ENCODE measurements around the gene MCRS1. TPM values are rescaled to one million over a fixed set of nuclear protein-coding genes. Genes with fewer than 3 reads are reported as not detected.
A peak's percentile ranks its signal among the peaks of the same experiment; 100 is the strongest.
"Not testable (repeated sequence)": the region's sequence is repeated elsewhere in the genome, so short reads cannot be mapped to it uniquely, and the experiment has no call there.

MCRS1 gene
- 10 to 100 TPM; 64.9 to 89.8 TPM for total RNA-seq

GRCh38 chr12:49567611-49568441 lies at the start of gene MCRS1:
Gene MCRS1, minus strand, starts transcription at chr12:49568142. Its CDS starts 1,411 bp downstream, at chr12:49566731.
- Mint-ChIP-seq H3K36me3 (peaks cover 6% of the 10 kb centered on the region), H3K4me3 (peak within 1 kb of the TSS; percentile 98), H3K9me3 (no peaks in the 10 kb centered on the region), H3K27me3 (no peaks in the 10 kb centered on the region), H3K4me1 (ENCODE audit: low read depth in 2 of 2) (peaks cover 42 to 48% of the 10 kb centered on the region in 2 donors), H3K27ac (peak within 1 kb of the TSS; percentile 95 to 99)
- ATAC-seq (peak; percentile 89 to 95), DNase-seq (ENCODE audit: low spot score) (peak; percentile 92)

GRCh38 chr12:49616533-49617219 lies 48.7 kb upstream of the MCRS1 start:
- ATAC-seq (no peak), DNase-seq (ENCODE audit: low spot score) (no peak)
- H3K36me3 Mint-ChIP-seq: no peaks in the 10 kb centered on the region
- H3K4me3 Mint-ChIP-seq: no peak overlapping the region
- H3K27me3 Mint-ChIP-seq: peaks cover 21 to 36% of the 10 kb centered on the region in 2 donors
- no peaks in the 10 kb centered on the region for H3K9me3 Mint-ChIP-seq
- peak overlapping the region in 1 of 2 donors; percentile 39 for H3K27ac Mint-ChIP-seq
- H3K4me1 Mint-ChIP-seq (ENCODE audit: low read depth in 2 of 2): peaks cover 8% of the 10 kb centered on the region in 2 donors

- ATAC-seq: no peak
- peaks cover 21 to 36% of the 10 kb centered on the region in 2 donors for H3K27me3 Mint-ChIP-seq
- H3K36me3 Mint-ChIP-seq: no peaks in the 10 kb centered on the region
- H3K9me3 Mint-ChIP-seq: no peaks in the 10 kb centered on the region
- H3K4me3 Mint-ChIP-seq: no peak overlapping the region
- no peak overlapping the region for H3K27ac Mint-ChIP-seq
- H3K4me1 Mint-ChIP-seq (ENCODE audit: low read depth in 2 of 2): no peaks in the 10 kb centered on the region
- no peak for DNase-seq (ENCODE audit: low spot score)
These were observed 47.8 kb upstream of the MCRS1 start for GRCh38 chr12:49615725-49616124.

- no peak for DNase-seq (ENCODE audit: low spot score)
- Mint-ChIP-seq H3K4me3 (no peak overlapping the region), H3K27ac (no peak overlapping the region), H3K4me1 (ENCODE audit: low read depth in 2 of 2) (no peaks in the 10 kb centered on the region), H3K36me3 (peaks cover 5% of the 10 kb centered on the region), H3K27me3 (peaks cover 7 to 20% of the 10 kb centered on the region in 2 donors), H3K9me3 (no peaks in the 10 kb centered on the region)
- ATAC-seq: no peak
These were observed 44.3 kb upstream of the MCRS1 start for GRCh38 chr12:49612210-49612609.

GRCh38 chr12:49610785-49611184 lies 42.8 kb upstream of the MCRS1 start:
- H3K4me3 Mint-ChIP-seq; H3K27ac Mint-ChIP-seq; ATAC-seq; H3K9me3 Mint-ChIP-seq; DNase-seq (ENCODE audit: low spot score); H3K36me3 Mint-ChIP-seq; H3K4me1 Mint-ChIP-seq (ENCODE audit: low read depth in 2 of 2): not testable (repeated sequence)
- H3K27me3 Mint-ChIP-seq: peaks cover 7 to 13% of the 10 kb centered on the region in 2 donors

GRCh38 chr12:49609875-49610154 lies 41.9 kb upstream of the MCRS1 start:
- Mint-ChIP-seq H3K4me3 (no peak overlapping the region), H3K36me3 (peaks cover 5% of the 10 kb centered on the region), H3K27ac (no peak overlapping the region), H3K4me1 (ENCODE audit: low read depth in 2 of 2) (no peaks in the 10 kb centered on the region), H3K9me3 (no peaks in the 10 kb centered on the region), H3K27me3 (peaks cover 7 to 10% of the 10 kb centered on the region in 2 donors)
- DNase-seq (ENCODE audit: low spot score): no peak
- ATAC-seq: no peak

GRCh38 chr12:49609059-49609874 lies 41.3 kb upstream of the MCRS1 start:
- DNase-seq (ENCODE audit: low spot score) (no peak), ATAC-seq (peak in 1 of 2 donors; percentile 28)
- peaks cover 5% of the 10 kb centered on the region for H3K36me3 Mint-ChIP-seq
- no peaks in the 10 kb centered on the region for H3K4me1 Mint-ChIP-seq (ENCODE audit: low read depth in 2 of 2)
- H3K27ac Mint-ChIP-seq: no peak overlapping the region
- H3K27me3 Mint-ChIP-seq: peaks cover 5 to 7% of the 10 kb centered on the region in 2 donors
- H3K9me3 Mint-ChIP-seq: no peaks in the 10 kb centered on the region
- H3K4me3 Mint-ChIP-seq: no peak overlapping the region

GRCh38 chr12:49605539-49605938 lies 37.6 kb upstream of the MCRS1 start, which contains the start of gene FAM186B:
Gene FAM186B, minus strand, starts transcription at chr12:49605639. Its CDS starts 162 bp downstream, at chr12:49605477.
- H3K9me3 Mint-ChIP-seq; DNase-seq (ENCODE audit: low spot score); H3K4me1 Mint-ChIP-seq (ENCODE audit: low read depth in 2 of 2); H3K4me3 Mint-ChIP-seq; H3K36me3 Mint-ChIP-seq; H3K27ac Mint-ChIP-seq; ATAC-seq; H3K27me3 Mint-ChIP-seq: not testable (repeated sequence)

GRCh38 chr12:49604856-49605255 lies 36.9 kb upstream of the MCRS1 start:
- no peak overlapping the region for H3K4me3 Mint-ChIP-seq
- no peak overlapping the region for H3K27ac Mint-ChIP-seq
- no peak for DNase-seq (ENCODE audit: low spot score)
- no peaks in the 10 kb centered on the region for H3K27me3 Mint-ChIP-seq
- H3K36me3 Mint-ChIP-seq: peaks cover 1% of the 10 kb centered on the region
- no peak for ATAC-seq
- no peaks in the 10 kb centered on the region for H3K9me3 Mint-ChIP-seq
- H3K4me1 Mint-ChIP-seq (ENCODE audit: low read depth in 2 of 2): no peaks in the 10 kb centered on the region

- Mint-ChIP-seq H3K27ac (no peak overlapping the region), H3K4me3 (no peak overlapping the region), H3K27me3 (no peaks in the 10 kb centered on the region), H3K4me1 (ENCODE audit: low read depth in 2 of 2) (no peaks in the 10 kb centered on the region), H3K9me3 (no peaks in the 10 kb centered on the region), H3K36me3 (no peaks in the 10 kb centered on the region)
- DNase-seq (ENCODE audit: low spot score) (no peak), ATAC-seq (no peak)
These were observed 35.8 kb upstream of the MCRS1 start for GRCh38 chr12:49603721-49604120.

- ATAC-seq: no peak
- H3K4me1 Mint-ChIP-seq (ENCODE audit: low read depth in 2 of 2): peaks cover 0 to 3% of the 10 kb centered on the region in 2 donors
- no peak overlapping the region for H3K27ac Mint-ChIP-seq
- H3K9me3 Mint-ChIP-seq: no peaks in the 10 kb centered on the region
- no peaks in the 10 kb centered on the region for H3K27me3 Mint-ChIP-seq
- no peak overlapping the region for H3K4me3 Mint-ChIP-seq
- H3K36me3 Mint-ChIP-seq: no peaks in the 10 kb centered on the region
- DNase-seq (ENCODE audit: low spot score): no peak
These were observed 32.0 kb upstream of the MCRS1 start for GRCh38 chr12:49599961-49600360.

GRCh38 chr12:49598527-49598926 lies 30.6 kb upstream of the MCRS1 start:
- ATAC-seq: no peak
- H3K27me3 Mint-ChIP-seq: no peaks in the 10 kb centered on the region
- H3K27ac Mint-ChIP-seq: no peak overlapping the region

GRCh38 chr12:49588721-49589516 lies 21.0 kb upstream of the MCRS1 start:
- Mint-ChIP-seq H3K36me3 (peaks cover 6% of the 10 kb centered on the region), H3K4me3 (no peak overlapping the region), H3K27ac (no peak overlapping the region), H3K27me3 (no peaks in the 10 kb centered on the region), H3K4me1 (ENCODE audit: low read depth in 2 of 2) (no peaks in the 10 kb centered on the region), H3K9me3 (no peaks in the 10 kb centered on the region)
- no peak for DNase-seq (ENCODE audit: low spot score)
- no peak for ATAC-seq

More at GRCh38 chr12:49598527-49598926, 30.6 kb upstream of the MCRS1 start:
- DNase-seq (ENCODE audit: low spot score): no peak
- Mint-ChIP-seq H3K4me3 (no peak overlapping the region), H3K4me1 (ENCODE audit: low read depth in 2 of 2) (peaks cover 0 to 3% of the 10 kb centered on the region in 2 donors), H3K36me3 (no peaks in the 10 kb centered on the region), H3K9me3 (no peaks in the 10 kb centered on the region)

Measured in natural killer cell treated with Interleukin-12 subunit alpha and Interleukin-12 subunit beta and Interleukin-15 and Interleukin-18, amount 100 ng/mL, for 72 hours (primary cell).